Retina (tissue), 1 donor: ENCODE results near the gene COL4A3.

Experiments
- DNase-seq: peaks from one replicate; pipeline ENCODE4 v3.0.0-alpha.2; 2016

The COL4A3 gene

GRCh38 chr2:227163998-227164762 lies at the start of gene COL4A3, which contains the start of gene COL4A4:
Gene COL4A3, plus strand, starts transcription at chr2:227164624. Its CDS starts 103 bp downstream, at chr2:227164727.
Gene COL4A4, minus strand, starts transcription at chr2:227164205. Its CDS starts 16,722 bp downstream, at chr2:227147483.
- DNase-seq = peak; percentile 69

GRCh38 chr2:227115761-227116160 lies 48.7 kb upstream of the COL4A3 start:
- DNase-seq = no peak

DNA sequence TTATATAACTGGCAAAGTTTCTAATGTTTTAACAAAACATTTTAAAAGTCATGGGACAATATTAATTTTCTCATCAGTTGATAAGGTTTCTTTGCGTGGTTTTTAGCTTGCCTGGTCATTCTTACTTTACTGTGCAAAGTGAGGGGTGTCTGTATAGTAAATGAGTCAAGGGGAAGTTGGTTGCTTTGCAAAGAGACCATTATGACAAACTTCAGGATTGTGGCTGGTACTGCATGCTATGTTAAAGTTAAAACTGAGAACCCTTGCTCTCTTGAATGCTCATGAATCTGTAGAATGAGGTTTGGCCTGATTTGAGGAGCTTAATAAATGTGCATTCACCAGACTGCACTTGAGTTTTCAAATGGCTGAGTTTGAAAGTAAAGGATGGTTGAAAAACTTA lies 47.4 kb upstream of the COL4A3 start:
- no peak for DNase-seq

- DNase-seq = no peak
Measured at GRCh38 chr2:227117852-227118251, 46.6 kb upstream of the COL4A3 start.

DNA sequence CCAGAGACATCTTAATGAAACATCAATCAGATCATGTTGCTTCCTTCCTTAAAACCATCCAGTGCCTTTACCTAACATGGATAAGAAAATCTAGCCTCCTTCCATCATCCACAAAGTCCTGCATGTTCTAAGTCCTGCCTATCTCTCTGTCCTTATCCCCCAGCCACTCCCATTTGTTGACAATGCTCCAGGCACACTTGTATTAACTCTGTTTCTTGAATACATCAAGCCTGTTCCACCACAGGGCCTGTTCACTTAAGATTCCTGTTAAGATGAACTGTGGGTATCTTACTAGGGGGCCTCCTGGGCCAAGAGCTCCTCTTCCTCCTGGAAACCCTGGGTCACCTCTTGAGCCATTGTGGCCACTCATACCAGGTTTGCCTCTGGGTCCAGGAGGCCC lies 46.1 kb upstream of the COL4A3 start:
- DNase-seq = no peak

DNA sequence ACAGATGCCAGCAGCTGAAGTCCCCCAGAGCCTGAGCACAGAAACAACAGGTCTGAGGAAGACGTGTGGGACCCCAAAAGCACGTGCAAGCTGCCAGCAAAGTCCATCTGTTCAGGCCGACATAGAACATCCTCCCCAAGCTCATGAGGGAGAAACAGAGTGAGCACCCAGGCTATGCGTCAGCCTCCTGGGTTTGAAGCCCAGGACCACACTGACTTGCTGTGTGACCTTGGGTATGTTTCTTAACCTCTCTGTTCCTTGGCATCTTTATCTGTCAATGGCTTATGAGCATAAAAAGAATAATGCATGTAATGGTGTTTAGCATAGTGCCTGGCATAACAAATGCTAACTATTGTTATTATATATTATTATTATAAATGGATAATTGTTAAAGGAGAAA lies 40.7 kb upstream of the COL4A3 start:
- no peak for DNase-seq

- DNase-seq = no peak
Measured at GRCh38 chr2:227124811-227125210, 39.6 kb upstream of the COL4A3 start.

DNA sequence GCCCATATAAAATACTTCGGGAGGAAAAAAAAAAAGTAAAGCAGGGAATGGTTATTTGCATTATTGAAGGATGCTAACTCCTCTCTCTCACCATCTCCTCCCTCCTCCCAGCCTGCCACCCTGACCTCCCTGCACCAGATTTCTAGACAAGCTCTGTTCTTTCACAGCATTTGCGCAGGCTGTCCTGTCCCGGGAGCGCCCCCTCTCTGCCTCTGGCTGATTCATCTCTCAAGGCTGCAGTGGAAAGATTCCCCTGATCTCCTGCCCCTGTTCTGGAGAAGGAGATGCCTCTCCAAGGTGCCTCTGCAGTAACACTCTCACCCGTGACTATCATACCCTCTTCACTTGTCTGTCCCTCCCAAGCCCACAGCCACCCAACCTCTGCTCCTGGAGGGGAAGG lies 38.9 kb upstream of the COL4A3 start:
- DNase-seq = no peak

GRCh38 chr2:227127201-227127600 lies 37.2 kb upstream of the COL4A3 start:
- peak; percentile 40 for DNase-seq

DNA sequence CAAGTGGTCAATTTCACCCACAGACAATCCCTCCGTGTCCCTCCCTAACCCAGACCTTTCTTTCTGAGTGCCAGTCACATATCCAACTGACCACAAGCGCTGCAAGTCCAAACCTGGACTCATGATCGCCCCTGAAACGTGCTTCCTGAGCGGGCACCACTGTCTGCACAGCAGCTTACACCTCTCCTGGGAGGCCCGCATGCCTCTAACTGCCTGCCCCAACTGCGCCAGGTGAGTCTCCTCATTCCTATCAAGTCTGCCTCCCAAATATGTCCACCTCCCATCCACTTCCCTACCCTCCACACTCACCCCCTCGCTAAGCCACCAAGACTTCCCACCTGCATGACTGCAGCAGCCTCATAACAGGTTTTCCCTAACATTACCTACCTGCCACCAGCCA lies 33.8 kb upstream of the COL4A3 start:
- no peak for DNase-seq

DNA sequence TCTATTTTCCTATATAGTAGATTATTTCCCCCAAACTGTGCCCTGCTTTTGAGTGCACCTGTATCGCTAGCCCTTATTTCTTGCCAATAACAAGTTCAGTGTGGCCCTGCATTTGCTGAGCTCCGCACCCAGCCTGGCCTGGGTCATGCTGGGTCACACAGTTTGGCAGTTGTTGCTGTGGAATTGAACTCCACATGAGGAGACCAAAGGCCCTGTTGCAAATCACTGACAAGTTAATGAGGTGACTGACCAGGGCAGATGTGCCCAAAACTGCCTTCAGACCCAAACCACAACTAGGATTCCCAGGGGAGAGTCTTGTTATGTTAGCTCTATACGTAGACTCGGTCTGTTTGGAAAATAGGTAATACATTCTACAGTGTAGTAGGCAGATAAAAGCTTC lies 31.4 kb upstream of the COL4A3 start:
- DNase-seq = no peak

GRCh38 chr2:227134591-227134990 lies 29.8 kb upstream of the COL4A3 start:
- DNase-seq = no peak

GRCh38 chr2:227141301-227141700 lies 23.1 kb upstream of the COL4A3 start:
- no peak for DNase-seq

DNA sequence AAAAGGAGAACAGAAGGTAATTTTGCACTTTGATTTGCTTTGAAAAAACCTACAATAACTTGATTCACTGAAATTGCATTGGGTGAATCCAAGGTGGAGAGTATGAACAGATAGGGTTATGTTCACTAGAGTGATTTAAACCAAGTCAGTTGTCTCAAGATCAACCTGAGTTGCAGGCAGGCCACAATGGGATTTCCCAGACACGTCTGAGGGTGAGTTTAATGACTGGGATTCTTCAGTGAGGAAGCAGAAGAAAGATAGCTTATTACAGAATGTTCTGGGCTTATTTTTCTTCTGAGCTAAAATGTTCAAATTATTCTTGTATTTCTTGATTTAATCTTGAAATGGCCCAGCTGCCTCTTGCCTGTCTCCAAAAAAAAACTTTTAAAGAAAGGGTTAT lies 20.5 kb upstream of the COL4A3 start:
- no peak for DNase-seq

- no peak for DNase-seq
Measured at GRCh38 chr2:227146456-227146855, 18.0 kb upstream of the COL4A3 start.

- no peak for DNase-seq
Measured at GRCh38 chr2:227147023-227147422, 17.4 kb upstream of the COL4A3 start.

- no peak for DNase-seq
Measured at GRCh38 chr2:227148106-227148505, 16.3 kb upstream of the COL4A3 start.

GRCh38 chr2:227150222-227150936 lies 14.0 kb upstream of the COL4A3 start:
- no peak for DNase-seq

- DNase-seq = no peak
Measured at GRCh38 chr2:227152093-227152766, 12.2 kb upstream of the COL4A3 start.

GRCh38 chr2:227153307-227153706 lies 11.1 kb upstream of the COL4A3 start:
- DNase-seq = no peak

DNA sequence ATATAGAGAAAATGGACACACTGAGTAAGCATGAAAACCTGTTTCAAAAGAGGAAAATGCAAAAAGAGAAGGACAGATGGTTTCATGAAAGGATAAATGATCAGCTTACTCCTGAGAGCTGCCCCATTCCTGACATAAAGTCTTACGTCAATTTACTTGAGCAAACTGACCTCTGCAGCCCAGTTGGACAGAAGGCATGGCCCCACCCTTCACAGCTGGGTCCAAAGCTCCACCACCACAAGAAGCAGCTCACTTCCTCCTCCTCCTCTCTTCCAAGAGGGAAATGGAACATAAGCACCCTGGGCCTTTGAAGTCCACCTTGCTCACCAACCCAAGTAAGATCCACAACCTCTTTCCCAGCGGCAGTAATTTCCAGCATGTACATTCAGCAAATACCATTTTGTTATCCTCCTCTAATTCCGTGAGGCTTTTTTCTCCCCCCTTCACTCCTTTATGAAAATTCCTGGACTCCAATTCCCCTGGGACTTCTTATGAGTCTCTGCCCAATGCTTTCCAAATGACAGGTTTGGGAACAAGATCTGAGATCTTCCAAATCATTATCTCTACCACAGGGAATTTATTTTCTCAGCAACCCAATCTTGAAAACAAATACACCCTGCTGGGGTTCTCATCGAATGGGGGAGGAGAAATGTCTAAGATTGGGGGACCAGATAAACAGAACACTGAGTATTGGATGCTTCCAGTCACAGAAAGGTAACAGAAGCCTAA lies 10.5 kb upstream of the COL4A3 start:
- no peak for DNase-seq

GRCh38 chr2:227154986-227155774 lies 9.2 kb upstream of the COL4A3 start:
- no peak for DNase-seq
